GM19372 (cell line): ENCODE measurements around the gene PTTG1IP.

ENCODE experiments used
- ATAC-seq: cut with Tn5 transposase; IDR thresholded peaks from one replicate; pipeline ENCODE4 v1.9.1; 2021; ENCODE audit warnings: mild to moderate bottlenecking, low read depth, moderate library complexity; ENCODE audit not compliant: unreplicated experiment

PTTG1IP gene

DNA sequence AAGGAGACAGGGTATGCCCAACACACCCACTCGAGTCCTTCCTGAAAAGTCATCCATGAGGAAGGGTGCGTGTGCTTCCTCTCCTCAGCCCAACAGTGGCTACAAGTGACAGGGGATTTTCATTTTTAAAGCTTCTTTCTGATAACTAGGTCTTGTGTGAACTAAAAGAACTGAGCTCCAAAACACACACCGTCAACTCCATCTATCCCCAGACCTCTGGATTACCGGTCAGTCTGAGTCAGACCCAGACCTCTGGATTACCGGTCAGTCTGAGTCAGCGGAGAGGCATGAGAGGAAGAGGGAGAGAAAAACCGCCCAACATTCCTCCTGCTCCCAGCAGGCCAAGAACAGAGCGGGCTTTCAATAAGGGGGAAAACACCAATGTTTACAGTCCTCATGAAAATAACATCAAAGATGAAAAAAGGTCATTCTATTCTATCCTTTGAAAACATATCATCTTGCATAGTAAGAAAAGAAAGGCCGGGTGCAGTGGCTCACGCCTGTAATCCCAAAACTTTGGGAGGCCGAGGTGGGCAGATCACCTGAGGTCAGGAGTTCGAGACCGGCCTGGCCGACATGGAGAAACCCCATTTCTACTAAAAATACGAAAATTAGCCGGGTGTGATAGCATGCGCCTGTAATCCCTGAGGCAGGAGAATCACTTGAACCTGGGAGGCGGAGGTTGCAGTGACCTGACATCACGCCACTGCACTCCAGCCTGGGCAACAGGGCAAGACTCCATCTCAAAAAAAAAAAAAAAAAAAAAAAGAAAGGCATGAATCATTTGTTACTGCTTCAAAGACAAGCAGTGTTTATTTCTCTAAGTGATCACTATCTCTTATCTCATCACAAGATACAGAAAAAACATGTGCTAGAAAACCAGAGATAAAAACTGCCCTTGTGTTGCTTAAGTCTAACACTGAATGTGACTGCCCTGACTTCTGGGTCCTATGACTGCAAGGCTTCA, 3.4 kb downstream of the PTTG1IP start:
- ATAC-seq, result no peak

DNA sequence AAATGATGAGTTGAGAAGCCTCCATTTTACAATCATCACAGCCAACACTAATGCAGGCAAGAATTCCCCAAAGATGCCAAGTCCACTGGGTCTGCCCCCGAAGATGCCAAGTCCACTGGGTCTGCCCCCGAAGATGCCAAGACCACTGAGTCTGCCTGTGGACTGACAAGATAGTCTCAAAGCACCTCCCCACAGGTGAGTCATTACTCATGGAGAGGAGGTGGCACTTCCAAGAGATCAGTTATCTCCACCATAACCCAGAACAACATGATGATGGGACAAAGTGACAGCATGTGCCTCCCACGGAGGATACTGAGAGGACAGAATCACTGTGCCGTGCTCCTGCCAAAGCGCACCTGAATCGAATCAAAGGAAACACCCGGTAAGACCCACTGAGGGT, 4.8 kb downstream of the PTTG1IP start:
- no peak for ATAC-seq

DNA sequence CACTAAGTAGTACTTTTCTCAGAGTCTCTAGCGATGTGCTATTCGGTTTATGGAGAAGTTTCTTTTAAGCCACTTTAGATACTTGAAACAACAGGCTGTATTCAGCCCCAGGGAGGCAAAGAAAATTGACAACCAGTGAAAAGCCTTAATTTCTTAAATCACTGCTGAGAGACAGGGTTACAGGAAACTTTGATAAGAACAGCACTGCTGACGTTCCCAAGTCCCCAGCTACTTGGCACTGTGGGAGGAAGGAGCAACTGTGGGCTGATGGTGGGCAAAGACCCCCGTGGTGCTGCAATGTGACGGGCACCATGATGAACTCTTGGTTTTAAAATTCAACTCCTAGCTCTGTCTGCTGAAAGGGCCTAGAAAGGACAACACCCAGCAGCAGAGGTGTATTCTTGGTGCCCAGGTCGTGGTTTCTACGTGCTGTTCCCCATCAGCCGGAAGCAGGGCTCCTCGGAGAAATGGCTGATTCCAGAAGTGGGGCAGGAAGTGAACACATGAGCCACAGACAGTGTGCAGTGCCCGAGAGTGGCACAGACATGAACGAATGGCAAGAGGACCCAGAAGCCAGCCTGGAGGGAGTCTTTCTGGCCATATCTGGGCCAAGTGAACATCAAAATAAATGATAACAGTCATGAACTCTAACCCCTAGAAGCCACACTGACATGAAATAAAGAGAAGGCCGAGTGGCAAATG, 5.3 kb downstream of the PTTG1IP start:
- ATAC-seq, result no peak

DNA sequence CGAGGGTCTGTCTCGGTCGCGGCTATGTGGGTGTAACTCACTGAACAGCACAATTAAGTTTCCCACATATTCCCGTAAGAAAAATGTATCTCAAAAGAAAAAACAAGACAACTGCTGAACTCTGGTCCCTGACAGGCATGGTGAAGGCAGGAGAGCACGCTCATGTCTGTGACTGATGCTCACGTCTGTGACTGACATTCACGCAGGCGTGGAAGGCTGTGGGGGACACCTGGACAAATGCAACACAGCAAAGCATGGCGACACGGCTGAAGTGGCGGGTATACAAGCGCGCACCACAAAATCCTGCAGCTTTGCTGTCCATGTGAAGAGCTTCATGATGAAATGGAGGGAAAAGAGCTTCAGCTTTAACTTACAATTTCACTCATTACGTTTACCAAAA, 6.0 kb downstream of the PTTG1IP start:
- ATAC-seq, result no peak

DNA sequence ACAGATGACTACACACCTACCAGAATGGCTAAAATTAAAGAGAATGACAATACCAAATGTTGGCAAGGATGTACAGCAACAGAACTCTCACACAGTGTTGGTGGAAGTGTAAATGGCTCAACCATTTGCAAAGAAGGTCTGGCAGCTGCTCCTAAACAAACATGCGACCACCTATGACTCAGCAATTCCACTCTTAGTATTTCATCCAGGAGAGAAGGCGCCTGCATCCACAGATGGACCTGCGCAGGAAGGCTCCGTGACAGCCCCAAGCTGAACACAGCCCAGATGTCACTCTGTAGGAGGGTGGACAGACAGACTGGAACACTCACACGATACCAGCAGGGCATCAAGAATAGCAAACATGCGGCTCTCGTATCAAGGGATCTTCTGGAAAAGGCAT, 6.7 kb downstream of the PTTG1IP start:
- no peak for ATAC-seq

DNA sequence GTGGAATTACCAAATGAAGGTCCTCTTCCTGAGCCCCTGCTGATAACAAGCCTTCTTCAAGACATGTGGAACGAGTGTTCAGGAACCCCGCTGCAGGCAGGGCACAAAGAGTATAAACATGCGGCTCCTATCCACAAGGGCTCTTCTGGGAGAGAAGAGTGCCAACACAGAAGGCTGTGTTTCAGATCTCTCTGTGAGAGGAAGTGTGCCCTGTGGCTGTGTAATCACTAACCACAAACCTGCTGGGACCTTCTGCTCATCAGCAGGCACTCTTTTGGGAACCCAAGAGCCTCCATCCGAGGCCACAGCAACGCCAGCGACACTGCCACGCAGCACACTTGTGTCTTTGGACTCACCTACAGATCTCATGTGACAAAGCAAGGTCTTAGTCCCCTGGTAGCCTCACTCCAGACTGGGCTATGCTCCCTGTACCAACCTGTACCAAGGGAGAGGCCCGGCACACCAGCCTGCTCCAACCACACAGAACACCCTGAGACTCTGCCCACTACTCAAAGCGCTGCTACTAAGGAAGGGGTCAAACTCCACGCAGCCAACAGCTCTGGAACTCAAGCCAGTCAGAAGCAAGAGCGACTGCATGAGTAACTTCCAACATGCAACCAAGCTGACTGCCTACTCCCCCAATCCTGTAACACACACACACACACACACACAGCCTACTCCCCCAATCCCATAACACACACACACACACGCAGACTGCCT, 7.8 kb downstream of the PTTG1IP start:
- ATAC-seq, result no peak

DNA sequence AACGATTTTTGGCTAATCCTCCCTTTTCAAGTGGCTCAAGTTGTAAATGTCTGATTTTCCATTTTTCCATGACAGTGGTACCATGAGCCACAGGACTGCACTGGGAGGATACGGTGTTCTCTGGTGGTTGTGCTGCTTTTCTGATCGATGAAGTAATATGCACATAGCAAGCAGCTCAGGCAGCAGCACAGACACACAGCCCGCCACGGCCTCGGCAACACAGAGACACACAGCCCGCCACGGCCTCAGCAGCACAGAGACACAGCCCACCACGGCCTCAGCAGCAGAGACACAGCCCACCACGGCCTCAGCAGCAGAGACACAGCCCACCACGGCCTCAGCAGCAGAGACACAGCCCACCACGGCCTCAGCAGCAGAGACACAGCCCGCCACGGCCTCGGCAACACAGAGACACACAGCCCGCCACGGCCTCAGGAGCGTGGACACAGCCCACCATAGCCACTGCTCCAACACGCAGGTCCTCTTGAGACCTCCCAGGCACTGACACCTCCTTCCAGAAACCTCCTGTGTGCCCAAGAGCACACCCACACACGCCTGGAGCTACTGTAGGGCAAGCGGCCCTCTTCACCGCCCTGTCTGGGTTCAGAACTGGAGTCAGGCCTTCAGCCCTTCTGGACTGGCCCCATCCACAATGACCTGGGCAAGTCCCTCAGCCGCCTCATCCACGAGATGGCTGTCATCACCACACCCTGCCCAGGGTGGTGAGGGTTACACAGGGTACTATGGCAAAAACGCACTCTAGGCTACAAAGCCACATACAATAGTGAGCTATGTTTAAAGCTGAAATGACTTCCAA, 10.4 kb downstream of the PTTG1IP start:
- no peak for ATAC-seq

DNA sequence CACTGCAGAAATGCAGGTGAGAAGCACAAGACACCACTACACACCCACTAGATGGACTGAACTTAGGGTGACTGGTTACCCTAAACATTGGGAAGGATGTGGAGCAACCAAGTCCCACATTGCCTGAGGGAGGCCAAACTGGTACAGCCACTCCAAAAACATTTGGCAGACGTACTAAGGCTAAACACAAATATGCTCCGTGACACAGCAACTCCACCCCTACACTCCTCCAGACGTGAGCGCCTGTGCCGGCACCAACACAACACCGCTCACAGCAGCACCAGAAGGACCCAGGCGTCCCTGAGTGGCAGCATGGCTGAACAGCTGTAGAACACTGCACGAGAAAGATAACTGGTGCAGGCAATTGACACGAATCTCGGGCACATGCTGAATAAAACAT, 14.7 kb downstream of the PTTG1IP start:
- ATAC-seq, result no peak

DNA sequence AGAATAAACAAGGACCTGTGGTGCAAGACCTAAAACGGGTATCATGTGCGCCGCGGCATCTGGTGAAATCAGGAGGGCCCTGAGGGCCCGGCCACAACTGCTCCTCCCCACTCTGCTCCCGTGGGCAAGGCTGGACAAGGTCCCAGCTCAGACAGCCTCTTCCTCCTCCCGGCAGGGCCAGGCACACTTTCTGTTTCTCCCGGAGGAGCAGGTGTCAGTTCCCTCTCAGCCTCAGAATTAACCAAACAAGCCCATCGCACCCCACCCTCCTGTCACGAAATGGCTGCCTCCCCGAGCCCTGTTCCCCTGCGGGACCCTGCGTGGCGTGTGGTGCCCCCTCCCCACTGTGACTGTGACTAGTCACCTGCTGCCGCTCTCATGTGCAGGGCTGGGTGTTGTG, 15.2 kb downstream of the PTTG1IP start:
- no peak for ATAC-seq

DNA sequence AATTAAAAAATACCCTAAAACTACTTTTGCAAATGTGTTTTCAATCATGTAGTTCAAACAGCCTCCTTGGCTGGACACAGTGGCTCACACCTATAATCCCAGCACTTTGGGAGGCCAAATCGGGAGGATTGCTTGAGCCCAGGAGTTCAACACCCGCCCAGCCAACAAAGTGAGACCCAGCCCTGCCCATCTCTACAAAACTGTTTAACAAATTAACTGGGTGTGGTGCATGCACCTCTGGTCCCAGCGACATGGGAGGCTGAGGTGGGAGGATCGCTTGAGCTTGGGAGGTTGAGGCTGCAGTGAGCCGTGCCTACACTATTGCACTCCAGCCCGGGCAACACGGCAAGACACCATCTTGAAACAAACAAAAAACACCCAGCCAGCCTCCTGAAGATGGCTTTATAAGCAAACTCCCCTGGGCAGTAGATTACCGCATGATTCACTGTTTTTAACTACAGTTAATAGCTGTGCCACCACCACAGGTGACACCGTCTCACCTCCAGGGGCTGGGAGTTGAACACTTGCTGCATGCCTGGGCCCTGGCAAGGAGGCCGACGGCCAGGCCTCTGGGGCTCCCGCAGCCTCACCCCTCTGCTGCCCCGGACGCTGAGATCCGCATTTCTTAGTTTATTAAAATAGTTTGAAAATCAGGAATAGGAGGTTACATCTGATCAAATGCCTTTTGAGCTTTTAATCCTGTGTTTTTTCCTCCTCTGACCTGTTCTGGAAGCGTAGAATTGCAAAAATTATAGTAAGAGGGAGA, 16.2 kb downstream of the PTTG1IP start:
- ATAC-seq, result no peak

DNA sequence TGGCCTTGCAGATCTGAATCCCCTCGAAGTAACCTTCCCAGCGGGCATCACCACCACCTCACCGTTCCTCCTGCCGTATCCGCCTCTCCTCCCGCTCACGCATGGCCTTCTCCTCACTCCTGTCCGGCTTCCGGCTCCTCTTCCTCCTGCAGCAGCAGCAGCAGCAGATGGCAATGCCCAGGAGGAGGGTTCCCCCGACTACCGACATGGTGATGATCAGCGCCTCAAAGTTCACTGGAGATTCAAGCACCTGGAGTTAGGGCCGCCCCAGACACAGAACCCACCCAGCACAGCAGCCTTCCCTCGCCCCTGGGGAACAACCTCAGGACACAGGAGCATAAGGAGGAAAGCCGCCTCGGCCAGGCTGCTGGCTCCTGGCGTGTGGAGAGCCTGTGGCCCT, 17.4 kb downstream of the PTTG1IP start:
- ATAC-seq, result no peak

DNA sequence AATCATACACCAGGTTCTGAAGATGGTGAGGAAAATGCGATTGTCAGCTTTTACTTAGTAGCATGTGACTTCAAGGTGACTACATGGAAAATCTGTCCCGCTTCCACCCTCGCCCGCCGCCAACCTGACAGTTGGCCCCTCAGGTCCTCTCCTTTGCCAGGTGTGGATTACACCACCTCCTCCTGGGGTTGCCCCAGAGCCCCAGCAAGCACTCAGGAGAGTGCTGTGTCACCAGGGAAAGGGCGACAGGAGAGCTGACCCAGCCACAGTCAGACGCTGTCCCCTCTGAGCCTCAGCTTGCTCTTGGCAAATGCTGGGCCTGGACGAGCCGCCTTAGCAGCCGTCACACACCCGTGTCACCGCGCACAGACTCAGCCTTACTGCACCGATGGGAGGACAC, 17.9 kb downstream of the PTTG1IP start:
- no peak for ATAC-seq

DNA sequence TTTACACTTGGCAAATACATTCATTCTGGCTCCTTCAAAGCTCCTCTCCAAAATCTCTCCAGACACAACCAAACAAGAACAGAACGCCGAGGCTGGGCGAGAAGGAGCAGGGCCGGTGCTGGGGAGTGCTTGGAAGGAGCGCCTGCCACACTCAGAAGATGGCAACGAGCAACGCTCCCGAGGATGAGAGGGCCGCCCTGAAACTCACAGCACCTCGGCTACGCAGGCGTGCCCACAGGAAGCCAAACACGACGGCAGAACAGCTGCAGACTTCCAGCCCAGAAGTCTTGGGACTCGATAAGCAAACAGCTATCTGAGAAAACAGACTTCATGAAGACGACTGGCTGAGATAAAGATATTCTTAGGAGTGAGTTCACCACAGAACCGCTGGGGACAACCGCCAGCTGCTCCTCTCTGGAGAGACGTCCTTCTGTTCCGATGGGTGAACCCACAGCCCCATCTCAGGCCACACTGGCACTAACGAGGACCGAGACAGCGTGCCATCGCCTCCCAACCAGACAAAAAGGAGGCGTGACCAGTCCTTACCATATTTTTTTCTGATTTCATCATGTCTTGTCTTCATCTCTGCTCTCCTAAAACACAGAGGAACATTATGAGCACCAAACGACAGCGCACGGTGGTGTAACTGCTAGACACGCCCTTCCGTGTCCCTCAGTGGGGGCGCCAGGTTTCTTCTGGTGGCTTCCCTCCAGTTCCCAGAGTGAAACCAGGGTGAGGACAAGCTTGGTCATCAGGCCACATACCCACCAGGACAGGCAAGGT, 18.6 kb downstream of the PTTG1IP start:
- no peak for ATAC-seq

DNA sequence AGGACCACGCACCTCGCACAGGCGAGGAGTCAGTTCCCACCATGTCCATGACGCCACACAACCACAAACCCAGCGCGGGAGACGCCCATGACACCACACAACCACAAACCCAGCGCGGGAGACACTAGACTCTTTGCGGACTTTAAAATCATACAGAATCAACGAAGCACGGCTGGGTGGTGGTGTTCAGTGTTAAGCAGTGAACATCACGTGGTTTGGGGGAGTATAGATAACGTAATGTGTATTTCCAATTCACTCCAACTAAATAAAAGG, 19.2 kb downstream of the PTTG1IP start:
- ATAC-seq, result no peak

DNA sequence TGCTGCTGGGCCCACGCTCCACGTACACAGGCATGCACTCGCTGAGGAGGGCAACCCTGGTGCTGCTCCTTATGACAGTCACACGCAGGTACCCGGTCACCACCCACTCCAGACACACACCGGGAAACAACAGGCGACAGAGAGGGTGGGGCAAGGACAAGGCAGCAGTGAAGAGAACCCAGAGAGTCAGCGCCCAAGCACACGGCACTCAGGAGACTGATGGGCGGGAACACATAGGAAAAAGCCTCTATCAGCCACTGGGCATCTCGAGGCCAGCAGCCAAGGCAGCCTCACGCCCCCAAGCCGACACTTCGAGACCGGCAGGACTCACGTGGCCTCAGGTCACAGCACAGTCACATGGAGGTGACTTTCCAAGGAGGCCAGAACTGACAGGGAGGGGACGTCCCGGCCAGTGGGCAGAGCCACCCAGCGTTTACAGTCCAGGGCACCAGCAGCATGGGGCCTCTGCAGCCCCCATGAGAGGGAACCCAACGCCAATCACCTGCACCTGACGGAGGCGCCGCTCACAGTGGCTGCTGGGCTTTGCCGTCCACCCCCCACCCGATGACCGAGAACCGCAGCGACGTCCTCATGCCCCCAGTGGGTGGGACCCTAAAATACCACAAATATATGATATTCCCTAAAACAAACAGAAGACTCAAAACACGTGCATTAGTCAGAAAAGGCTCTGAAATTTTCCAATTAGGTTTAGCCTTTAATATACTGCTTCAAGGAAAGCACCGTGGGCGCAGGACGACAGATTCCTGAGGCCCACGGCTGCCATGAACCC, 19.7 kb downstream of the PTTG1IP start:
- ATAC-seq, result no peak

DNA sequence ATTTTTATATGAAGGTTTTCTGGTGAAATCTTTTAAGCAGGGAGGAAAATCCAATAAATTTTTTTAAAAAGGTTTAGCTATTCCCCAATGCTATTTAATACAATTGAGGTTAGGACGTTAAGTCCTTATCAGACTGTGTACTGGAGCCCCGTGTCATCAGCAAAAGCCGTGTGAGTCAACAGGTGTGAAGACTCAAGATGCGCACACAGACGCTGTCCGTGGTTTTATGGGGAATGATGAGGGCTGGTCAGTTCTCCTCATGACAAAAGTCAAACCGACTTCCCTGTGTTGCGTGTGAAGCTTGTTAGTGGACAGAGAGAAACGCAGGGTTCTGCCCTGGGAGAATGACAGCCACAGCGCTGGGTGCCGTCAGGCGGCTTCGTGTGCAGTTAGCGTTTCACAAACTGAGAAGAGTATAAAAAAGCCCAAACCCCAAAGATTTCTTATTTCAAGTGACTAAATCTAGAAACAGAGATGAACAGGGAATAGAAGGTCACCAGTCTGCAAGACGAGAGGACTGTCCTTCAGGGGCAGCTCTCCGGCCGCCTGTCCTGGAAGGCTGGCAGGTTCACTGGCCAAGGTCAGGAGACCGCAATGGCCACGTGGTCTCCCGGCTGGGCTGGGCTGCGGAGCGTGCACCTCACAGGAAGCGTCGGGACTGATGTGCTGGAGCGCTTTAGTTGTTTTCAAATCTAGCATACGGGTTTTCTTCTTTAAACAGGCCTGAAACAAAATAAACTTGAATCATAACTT, 22.4 kb downstream of the PTTG1IP start:
- ATAC-seq, result no peak

DNA sequence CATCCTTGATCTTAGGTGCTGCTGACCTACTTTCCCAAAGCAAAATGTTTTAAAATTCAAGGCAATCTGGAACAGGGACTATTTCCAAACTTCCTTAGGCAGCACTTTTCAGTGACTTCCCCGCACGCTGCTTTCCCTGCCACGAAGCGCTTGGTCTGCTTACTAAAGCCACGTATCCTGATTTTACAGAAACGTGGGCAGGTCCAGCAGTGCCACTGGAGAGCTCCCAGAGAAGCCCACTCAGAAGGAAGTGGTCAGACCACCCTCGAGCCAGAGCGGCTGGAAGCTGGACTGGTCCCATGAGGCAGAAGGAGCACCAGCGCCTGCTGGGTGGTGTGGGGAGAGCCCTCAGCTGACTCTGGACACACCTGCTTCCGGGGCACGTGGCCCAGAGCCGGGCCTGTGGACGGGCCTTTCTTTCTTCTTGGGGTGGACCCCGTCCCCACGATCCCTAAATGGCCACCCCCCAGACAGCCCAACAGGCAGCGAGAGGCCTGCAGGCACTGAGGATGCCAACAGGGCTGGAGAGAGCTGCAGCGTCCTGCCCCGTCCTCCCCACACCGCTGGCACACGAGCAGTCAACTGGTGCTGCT, 23.2 kb downstream of the PTTG1IP start:
- ATAC-seq, result no peak
